ENCODE results near the gene ZDHHC3.
"Not testable (repeated sequence)": the region's sequence is repeated elsewhere in the genome, so short reads cannot be mapped to it uniquely, and the experiment has no call there.

Gene ZDHHC3

DNA sequence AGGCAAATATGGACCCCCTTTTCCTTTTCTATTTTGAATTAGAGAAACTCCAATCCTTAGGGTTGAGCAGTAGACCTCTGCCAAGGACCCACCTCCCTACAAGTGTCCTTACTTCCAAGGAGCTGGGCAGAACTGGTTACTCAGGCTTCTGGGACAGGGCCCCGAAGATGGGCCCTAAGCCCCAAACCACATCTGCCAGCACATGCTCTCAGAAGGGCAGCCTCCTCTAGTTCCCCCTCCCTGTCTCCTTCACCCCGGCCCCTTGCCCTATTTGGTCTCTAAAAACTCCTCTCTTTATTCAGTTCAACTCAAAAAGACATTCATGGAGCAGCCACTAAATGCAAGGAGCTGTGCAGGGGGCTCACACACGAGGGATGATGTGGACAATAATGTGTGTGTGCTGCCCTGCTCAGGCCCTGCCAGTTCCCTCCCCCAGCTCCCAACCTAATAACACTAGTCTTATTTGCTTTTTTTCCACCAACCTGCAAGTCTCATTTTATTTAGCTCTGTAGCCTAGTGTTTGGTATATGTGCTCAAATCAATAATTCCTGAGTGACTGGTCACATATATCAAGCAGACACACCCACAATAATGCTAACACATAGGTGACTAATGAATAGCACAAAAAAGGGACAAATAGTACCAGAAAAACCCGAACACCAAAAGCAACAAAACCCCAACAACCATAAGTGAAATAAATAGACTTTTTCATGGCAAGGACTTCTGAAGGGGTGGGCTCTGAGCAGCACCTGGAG is 12.2 kb downstream of the ZDHHC3 start:
- DNase-seq, result no peak

- no peak for DNase-seq
Measured at GRCh38 chr3:44962621-44963393, 13.2 kb downstream of the ZDHHC3 start.

GRCh38 chr3:44961888-44962287 is 14.1 kb downstream of the ZDHHC3 start:
- DNase-seq, result no peak

DNA sequence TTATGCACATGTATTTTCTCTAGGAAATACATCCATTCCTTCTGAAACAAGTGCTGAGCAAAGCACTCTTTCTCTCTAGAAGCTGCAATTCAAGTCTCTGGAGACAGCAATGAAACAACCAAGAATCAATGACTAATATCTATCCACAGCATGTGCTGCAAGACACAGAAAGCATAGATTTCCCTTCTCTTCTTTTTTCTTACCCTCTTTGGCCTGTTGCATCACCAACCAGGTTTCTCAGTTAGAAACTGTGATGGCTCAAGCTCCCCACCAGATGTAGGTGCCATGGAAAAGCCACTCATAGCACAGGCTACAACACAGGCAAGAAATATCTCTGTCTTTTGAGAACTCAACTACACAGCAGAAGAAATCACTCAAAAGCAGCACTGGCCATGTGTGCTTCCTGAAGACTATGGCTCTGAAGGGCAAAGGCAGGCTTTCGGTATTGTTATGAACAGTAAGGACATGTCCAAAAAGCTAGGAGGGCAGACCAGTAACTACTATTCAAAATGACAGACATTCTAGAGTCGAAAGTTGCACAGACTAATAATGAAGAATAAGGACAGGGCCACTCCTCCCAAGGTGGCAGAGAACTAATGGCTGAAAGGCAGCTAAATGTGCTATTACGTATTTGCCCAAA is 15.5 kb downstream of the ZDHHC3 start:
- DNase-seq, result no peak

DNA sequence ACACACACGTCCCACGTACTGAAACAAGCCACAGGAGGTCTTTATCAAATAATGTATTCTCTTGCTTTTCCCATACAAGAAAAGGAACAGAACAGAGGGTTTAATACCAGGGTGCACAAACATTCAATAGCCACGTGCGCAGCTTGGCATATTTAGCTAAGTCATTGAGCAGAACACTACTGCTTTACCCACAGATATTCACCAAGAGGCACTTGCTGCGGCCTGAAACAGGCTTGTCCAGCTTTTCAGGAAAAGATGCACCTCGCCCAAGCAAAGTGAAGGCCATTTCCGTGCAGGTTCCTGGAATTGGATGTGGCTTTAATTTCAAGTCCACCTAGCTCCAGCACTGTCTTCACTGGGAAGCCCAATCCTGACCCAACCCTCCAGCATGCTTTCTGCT is 17.6 kb downstream of the ZDHHC3 start:
- DNase-seq, result no peak

GRCh38 chr3:44957986-44958385 is 18.0 kb downstream of the ZDHHC3 start:
- no peak for DNase-seq

GRCh38 chr3:44955917-44956316 is 20.1 kb downstream of the ZDHHC3 start:
- no peak for DNase-seq

DNA sequence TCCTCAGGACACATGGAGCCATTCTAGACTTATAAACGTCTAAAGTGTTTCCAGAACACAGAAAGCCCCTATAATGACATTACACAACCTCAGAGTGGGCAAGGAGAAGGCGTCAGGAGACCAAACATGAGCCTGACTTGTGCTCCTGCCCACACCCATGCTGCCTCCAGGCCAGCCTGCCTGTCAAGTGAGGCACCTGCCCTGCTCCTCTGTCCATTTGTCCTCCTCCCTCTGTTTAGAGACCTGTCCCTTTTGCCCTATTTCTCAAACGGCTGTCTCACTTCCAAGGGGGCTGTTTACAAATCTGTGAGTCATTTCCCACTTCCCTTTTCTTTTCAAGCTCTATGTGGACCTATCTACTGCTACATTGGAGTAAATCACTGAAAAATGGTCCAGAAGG is 21.0 kb downstream of the ZDHHC3 start:
- DNase-seq, result no peak

GRCh38 chr3:44954304-44954703 is 21.7 kb downstream of the ZDHHC3 start:
- DNase-seq, result no peak

- no peak for DNase-seq
Measured at GRCh38 chr3:44952689-44953088, 23.3 kb downstream of the ZDHHC3 start.

- DNase-seq, result no peak
Measured at GRCh38 chr3:44950275-44950734, 25.7 kb downstream of the ZDHHC3 start.

DNA sequence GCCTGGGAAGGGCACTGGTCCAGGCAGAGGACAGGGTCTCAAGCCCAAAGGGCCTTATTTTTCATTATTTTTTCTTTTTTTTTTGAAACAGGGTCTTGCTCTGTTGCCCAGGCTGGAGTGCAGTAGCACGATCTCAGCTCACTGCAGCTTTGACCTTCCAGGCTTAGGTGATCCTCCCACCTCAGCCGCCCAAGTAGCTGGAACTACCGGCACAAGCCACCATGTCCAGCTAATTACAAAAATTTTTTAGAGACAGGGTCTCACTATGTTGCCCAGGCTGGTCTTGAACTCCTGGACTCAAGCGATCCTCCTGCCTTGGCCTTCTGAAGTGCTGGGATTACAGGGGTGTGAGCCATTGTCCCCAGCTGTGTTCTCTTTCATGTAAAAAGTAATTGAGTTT is 26.2 kb downstream of the ZDHHC3 start:
- not testable (repeated sequence) for DNase-seq

GRCh38 chr3:44948239-44948638 is 27.7 kb downstream of the ZDHHC3 start:
- DNase-seq, result no peak

DNA sequence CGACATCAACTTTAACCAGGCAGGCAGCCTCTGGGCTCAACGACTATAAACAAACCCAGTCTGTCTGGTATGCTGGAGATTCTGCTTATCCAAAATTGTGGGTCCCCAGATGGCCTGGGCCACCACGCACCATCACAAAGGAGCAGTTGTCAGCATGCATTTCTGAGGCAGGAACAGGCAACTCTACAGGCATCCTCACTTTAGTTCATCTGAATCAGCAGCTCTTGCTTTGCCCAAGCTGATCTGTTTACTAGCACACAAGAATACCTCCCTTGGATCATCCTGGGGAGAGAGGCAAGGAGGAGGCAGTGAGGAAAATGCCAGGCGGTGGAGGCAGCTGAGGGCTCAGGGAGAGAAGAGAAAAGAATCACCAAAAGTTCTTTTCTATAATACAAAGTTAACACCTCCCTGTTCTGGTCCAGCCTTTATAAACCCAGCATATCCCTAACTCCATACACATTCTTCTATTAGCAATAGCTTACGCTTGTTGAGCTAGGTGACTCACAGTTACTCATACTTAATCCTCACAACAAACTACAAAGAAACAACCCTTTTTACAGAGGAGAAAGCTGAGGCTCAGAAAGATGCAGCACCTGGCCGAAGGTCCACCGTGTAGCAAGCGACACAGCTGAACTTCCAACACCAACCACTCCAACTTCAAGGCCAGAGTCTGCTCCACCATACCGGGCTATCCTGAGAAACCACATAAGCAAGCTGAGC is 33.6 kb downstream of the ZDHHC3 start:
- no peak for DNase-seq

- DNase-seq, result no peak
Measured at GRCh38 chr3:44939581-44940036, 36.4 kb downstream of the ZDHHC3 start.

DNA sequence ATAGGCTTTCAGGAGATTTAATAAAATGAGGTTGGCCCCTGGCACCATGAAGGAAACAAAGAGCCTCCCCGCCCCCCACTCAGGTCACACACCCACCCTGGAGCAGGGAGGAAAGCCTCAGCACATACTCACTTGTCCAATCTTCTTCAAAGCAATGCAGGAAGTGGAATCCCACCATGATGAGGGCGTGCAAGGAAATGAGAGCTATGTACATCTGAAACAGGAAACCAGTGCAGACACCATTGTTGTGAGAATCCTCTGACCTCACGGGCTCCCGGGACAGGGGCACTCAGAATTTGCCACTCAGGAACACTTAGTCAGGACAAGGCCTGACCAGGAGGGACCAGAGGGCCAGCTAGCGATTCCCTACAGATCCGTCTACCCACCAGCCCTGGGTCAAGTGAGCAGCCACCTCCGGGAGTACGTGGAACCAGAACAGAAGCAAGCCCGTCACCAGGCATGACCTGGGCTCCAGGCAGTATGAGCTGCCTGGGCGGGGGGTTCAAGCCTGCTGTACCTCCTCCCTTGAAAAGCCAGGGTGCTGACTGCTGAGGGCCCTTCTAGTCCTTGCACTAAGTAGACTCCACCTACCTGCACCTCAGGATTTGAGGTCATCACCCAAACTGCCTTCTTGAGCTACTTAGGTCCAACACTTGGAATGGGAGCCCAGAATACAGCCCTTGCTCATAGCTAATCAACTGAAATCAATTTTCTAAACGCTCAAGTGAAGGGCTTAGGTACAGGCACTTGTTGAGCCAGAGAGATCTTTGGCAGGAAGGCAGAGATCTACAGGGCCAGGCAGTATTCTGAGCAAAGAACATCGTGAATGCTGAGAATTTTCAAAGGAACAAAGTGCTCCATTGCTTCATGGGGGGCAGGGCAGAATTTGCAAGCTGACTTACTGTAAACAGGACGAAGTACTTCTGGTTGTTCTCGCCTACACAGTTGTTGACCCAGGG is 42.7 kb downstream of the ZDHHC3 start:
- no peak for DNase-seq

DNA sequence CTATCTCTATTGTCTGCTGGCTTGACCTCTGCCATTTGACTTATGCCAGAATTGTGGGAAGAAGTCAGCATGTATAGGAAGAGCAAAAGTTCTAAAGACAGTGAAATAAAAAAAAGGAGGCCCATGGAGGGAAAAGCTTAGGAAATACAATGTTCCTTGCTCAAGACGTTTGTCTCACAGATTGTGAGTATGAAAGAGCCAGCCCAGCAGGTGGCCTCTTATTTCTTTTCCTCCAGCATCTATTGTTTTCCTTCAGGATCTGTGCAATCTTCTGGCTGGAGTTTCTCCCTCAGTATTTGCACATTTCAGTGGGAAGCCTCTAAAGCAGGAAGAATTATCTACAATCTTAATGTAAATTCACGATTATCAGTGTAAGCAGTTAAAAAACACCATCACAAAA is 43.7 kb downstream of the ZDHHC3 start:
- no peak for DNase-seq

DNA sequence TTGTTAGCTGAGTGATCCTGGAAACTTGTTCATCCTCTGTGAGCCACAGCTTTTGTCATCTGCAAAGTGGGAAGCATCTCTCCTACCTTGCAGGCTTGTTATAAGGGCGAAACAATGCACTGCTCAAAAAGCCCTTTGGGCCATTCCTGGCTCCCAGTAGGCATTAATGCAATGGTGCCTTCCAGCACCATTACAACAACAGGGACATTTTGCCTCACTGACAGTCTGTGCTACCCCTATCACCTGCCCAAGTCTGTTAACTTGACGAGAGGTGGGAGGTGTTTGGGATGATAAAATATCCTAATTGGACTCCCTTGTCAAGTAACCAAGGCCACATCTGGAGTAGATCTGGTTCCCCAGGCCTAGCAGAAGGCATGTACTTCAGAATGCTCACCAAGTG is 44.2 kb downstream of the ZDHHC3 start:
- no peak for DNase-seq

DNA sequence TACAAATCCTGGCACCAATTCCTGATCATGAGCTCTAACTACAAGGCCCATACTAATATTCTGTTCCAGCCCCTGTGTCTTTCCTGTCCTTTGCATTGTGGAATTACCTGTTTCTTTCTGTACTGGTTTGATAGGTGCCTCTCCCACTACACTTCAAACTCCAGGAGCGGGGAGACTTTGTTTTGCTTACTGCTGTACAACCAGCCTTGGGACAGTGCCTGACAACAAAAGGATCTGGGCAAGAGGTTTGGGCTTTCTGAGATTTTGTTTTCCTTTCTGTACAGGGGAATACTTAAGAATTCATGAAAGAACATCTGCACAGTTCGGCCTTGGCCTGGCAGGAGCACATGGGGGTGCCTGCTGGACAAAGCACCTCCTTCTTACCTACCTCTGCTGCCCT is 45.1 kb downstream of the ZDHHC3 start:
- DNase-seq, result no peak

DNA sequence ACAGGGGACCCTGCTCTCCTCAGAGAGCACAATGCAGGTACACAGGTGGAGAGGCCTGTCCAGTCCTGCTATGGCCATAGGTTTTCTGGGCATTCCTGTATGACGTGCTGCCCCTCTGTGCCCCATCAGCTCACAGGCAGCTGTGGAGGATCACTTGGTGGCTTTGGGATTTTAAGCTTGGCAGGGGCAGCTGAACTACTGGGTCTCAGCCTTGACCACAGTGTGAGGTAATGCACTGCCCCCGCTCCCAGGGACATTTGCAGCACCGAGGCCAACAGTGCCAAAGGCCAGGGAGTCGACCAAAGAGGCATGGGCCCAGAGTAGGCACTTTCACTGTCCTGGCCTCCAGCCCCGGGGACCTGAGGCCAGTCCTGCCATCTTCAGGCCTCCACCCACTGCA is 46.2 kb downstream of the ZDHHC3 start:
- DNase-seq, result no peak

GRCh38 chr3:44927371-44927770 is 48.6 kb downstream of the ZDHHC3 start:
- DNase-seq, result no peak

DNA sequence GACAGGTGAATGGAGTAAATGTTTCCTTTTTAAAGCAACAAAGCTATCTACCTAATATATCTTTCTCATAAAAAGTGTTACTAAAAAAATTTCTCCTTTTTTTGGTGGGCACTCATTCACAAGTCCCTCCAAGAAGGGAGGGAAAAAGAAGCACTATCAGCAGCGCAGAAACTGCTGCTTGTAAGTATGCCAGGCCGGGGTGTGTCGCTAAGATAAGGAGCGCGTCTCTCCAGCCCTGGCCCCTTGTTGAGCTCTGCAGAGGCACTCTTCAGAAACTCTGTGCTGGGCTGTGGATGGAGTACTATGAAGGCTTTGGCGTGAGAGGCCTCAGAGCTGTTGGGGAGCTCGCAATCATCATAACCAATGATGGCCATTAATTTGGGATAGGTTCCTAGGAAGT is 49.1 kb downstream of the ZDHHC3 start:
- DNase-seq, result no peak
